PC-3 (cell line): ENCODE results near the gene UBE2QL1. TPM values are rescaled to one million over a fixed set of nuclear protein-coding genes. Genes with fewer than 3 reads are reported as not detected.

Source experiments
- ATAC-seq: fragments of 200-7000 bp; cut with Tn5 transposase; 2 replicates; pipeline ENCODE4 v1.9.1; 2020; ENCODE audit warnings: mild to moderate bottlenecking, moderate library complexity
- BruUV-seq: library from RNA; stranded (reverse); fragments of 400-500 nt; replicated peaks from 2 replicates; lab custom pipeline; 2021; lab: Mats Ljungman, UMichigan
- CTCF ChIA-PET: fragments of 300-600 bp; sonication (Branson Sonifier 250); formaldehyde crosslinking; loops from one replicate; lab custom pipeline; 2022; ENCODE audit warnings: antibody characterized with exemption; lab: Charles Lee
- POLR2A ChIA-PET: fragments of 300-600 bp; sonication (Branson Sonifier 250); formaldehyde crosslinking; loops from one replicate; lab custom pipeline; 2022; ENCODE audit warnings: antibody characterized with exemption; ENCODE audit not compliant: unreplicated experiment; lab: Charles Lee
- DNase-seq: peaks from one replicate; pipeline ENCODE4 v3.0.0-alpha.2; 2015
- H2AFZ ChIP-seq: fragments of 300-600 bp; sonication (generic); 2 replicates; pipeline ENCODE4 v1.6.0; 2016; ENCODE audit warnings: antibody characterized with exemption, low read length
- H3F3A ChIP-seq: fragments of 300-600 bp; sonication (generic); one replicate; pipeline ENCODE4 v1.6.0; 2017; ENCODE audit warnings: antibody characterized with exemption, low read length, control low read depth, mild to moderate bottlenecking; ENCODE audit not compliant: unreplicated experiment
- H3K27ac ChIP-seq: fragments of 300-600 bp; sonication (generic); 2 replicates; pipeline ENCODE4 v1.5.1; 2016; ENCODE audit warnings: mild to moderate bottlenecking, low read length
- H3K27me3 ChIP-seq: fragments of 300-600 bp; sonication (generic); 2 replicates; pipeline ENCODE4 v1.6.1; 2016; ENCODE audit warnings: low read length, mixed read lengths
- H3K36me3 ChIP-seq: fragments of 300-600 bp; sonication (generic); 2 replicates; pipeline ENCODE4 v1.6.1; 2016; ENCODE audit warnings: low read depth, mixed run types, low read length, mixed read lengths
- H3K4me1 ChIP-seq: fragments of 300-600 bp; sonication (generic); 2 replicates; pipeline ENCODE4 v1.5.1; 2016; ENCODE audit warnings: low read length; ENCODE audit not compliant: insufficient read depth
- H3K4me2 ChIP-seq: fragments of 300-600 bp; sonication (generic); 2 replicates; pipeline ENCODE4 v1.6.0; 2016; ENCODE audit warnings: low read length
- H3K4me3 ChIP-seq: fragments of 300-600 bp; sonication (generic); 2 replicates; pipeline ENCODE4 v1.5.1; 2016; ENCODE audit warnings: mild to moderate bottlenecking, low read length, mixed read lengths
- H3K79me2 ChIP-seq: fragments of 300-600 bp; sonication (generic); 2 replicates; pipeline ENCODE4 v1.6.1; 2017; ENCODE audit warnings: low read length, mixed read lengths
- H3K9ac ChIP-seq: fragments of 300-600 bp; sonication (generic); 2 replicates; pipeline ENCODE4 v1.6.0; 2016; ENCODE audit warnings: mild to moderate bottlenecking, low read length
- H3K9me2 ChIP-seq: fragments of 300-600 bp; sonication (generic); replicated peaks from 2 replicates; pipeline ENCODE4 v1.6.1; 2016; ENCODE audit warnings: mixed run types, low read length, mixed read lengths
- H3K9me3 ChIP-seq: fragments of 300-600 bp; sonication (generic); 2 replicates; pipeline ENCODE4 v1.6.1; 2016; ENCODE audit warnings: low read length, mixed read lengths
- H4K20me1 ChIP-seq: fragments of 300-600 bp; sonication (generic); 2 replicates; pipeline ENCODE4 v1.6.1; 2016; ENCODE audit warnings: low read length, mixed read lengths
- EZH2 ChIP-seq: fragments of 300-600 bp; sonication (generic); IDR thresholded peaks from one replicate; pipeline ENCODE4 v1.6.1; 2017; ENCODE audit warnings: antibody characterized with exemption, mild to moderate bottlenecking, low read length; ENCODE audit not compliant: unreplicated experiment
- EZH2phosphoT487 ChIP-seq: fragments of 300-600 bp; sonication (generic); IDR thresholded peaks from 2 replicates; pipeline ENCODE4 v1.6.1; 2018; ENCODE audit warnings: mild to moderate bottlenecking, antibody characterized with exemption, low read length, borderline replicate concordance
- intact Hi-C: fragments of 100-400 bp; cut with micrococcal nuclease; formaldehyde crosslinking; loops from 2 replicates; pipeline ENCODE4 v1.9.0; 2023
- total RNA-seq: library from RNA; depleted of rRNA; stranded (reverse); fragments of >200 nt; gene quantifications from 2 replicates; pipeline ENCODE4 v1.2.3, GENCODE V29; 2014
- TF ChIP-seq, protein P1 (sequence below): fragments of 300-600 bp; sonication (generic); conservative IDR thresholded peaks from 2 replicates; pipeline ENCODE4 v1.5.1; 2017; ENCODE audit warnings: antibody characterized with exemption, low read depth, mild to moderate bottlenecking, low read length

UBE2QL1 gene
- total RNA-seq, 1 experiment from 2014 or later, result 8.8 TPM

DNA sequence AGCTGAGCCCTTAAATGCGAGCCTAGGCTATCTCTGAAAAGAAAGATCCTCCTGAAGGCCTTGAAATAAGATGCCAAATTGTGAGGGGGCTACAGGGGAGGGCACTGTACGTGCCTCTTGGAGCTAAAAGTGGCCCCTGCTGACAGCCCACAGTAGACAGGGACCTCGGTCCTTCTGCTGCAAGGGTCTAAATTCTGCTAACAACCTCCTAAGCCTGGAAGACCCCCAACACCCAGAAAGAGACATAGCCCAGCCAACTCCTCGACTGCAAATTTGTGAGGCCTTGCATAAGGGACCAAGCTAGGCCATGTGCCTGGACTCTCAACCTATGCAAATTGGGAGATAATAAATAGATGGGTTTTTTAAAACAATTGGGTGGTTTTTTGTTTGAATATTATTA lies 54.7 kb downstream of the UBE2QL1 start:
- Histone ChIP-seq H3K9ac (no peak overlapping the region), H3K9me2 (0 out of 2 replicates have a peak, but pooled peaks cover 3% of the 10 kb centered on the region), H3K4me1 (peaks cover 19% of the 10 kb centered on the region), H3K27me3 (no peaks in the 10 kb centered on the region), H3K9me3 (no peaks in the 10 kb centered on the region), H3K27ac (no peak overlapping the region), H3K36me3 (no peaks in the 10 kb centered on the region), H3F3A (no peaks in the 10 kb centered on the region), H3K79me2 (no peaks in the 10 kb centered on the region), H3K4me2 (no peak overlapping the region), H4K20me1 (no peaks in the 10 kb centered on the region), H3K4me3 (no peak overlapping the region), H2AFZ (no peak overlapping the region)
- intact Hi-C loops, result no loop called here
- ATAC-seq (no peak), DNase-seq (no peak)
- ChIA-PET POLR2A (no interaction called here), CTCF (no interaction called here)
- no TSS peak for BruUV-seq
- no peak for TF ChIP-seq EZH2phosphoT487

DNA sequence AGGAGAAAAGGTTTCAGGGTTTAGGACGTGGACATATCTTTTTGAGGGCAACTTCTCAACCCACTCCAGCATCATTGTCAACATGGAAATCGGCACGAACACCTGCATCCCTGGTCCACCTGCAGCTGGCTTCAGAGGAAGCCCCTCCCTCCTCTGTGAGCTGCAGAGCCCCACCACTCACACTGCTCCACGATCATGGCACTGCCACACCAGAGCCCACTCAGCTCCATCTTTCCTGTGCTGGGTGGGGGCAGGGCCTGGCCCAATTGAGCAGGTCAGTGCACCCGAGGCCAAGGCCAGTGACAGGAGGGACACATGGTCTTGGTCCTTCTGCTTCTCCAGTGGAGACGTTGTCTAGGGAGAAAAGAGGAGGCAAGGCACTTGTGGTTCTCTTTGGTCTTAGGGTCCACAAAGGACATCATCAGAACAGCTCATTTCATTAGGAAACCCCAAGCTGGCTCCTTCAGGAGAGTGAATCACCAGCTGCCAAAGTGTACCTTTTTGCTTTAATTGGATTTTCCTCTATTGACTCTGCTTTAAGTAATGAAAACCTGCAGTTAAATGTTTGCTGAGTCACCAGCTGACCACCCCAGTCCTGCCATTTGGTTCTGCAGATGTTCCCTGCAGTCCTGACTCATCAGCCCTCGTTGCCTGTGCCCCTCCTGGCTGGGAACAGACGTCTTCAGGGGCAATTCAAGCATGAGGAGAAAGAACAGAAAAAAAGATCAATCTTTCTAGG lies 56.2 kb downstream of the UBE2QL1 start:
- peak; percentile 99 for DNase-seq

GRCh38 chr5:6505416-6505755 lies 56.7 kb downstream of the UBE2QL1 start:
- H3K9me3 ChIP-seq, result no peaks in the 10 kb centered on the region
- CTCF ChIA-PET, result no interaction called here

More for the DNA sequence above, 56.2 kb downstream of the UBE2QL1 start:
- Histone ChIP-seq H4K20me1 (no peaks in the 10 kb centered on the region), H3K9ac (no peak overlapping the region; the same call in 1 of the 2 replicates), H3K27me3 (no peaks in the 10 kb centered on the region), H3K79me2 (no peaks in the 10 kb centered on the region), H3K4me3 (no peak overlapping the region), H3K4me1 (peaks cover 19% of the 10 kb centered on the region), H3K36me3 (no peaks in the 10 kb centered on the region), H3K9me2 (0 out of 2 replicates have a peak, but pooled peaks cover 3% of the 10 kb centered on the region), H3K4me2 (peak overlapping the region; percentile 61), H3F3A (no peaks in the 10 kb centered on the region), H3K27ac (peak overlapping the region; percentile 70), H2AFZ (no peak overlapping the region), H3K9me3 (no peaks in the 10 kb centered on the region)
- TF ChIP-seq EZH2, result no peak
- TF ChIP-seq, protein P1, sequence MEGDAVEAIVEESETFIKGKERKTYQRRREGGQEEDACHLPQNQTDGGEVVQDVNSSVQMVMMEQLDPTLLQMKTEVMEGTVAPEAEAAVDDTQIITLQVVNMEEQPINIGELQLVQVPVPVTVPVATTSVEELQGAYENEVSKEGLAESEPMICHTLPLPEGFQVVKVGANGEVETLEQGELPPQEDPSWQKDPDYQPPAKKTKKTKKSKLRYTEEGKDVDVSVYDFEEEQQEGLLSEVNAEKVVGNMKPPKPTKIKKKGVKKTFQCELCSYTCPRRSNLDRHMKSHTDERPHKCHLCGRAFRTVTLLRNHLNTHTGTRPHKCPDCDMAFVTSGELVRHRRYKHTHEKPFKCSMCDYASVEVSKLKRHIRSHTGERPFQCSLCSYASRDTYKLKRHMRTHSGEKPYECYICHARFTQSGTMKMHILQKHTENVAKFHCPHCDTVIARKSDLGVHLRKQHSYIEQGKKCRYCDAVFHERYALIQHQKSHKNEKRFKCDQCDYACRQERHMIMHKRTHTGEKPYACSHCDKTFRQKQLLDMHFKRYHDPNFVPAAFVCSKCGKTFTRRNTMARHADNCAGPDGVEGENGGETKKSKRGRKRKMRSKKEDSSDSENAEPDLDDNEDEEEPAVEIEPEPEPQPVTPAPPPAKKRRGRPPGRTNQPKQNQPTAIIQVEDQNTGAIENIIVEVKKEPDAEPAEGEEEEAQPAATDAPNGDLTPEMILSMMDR, result no peak
- no peak for TF ChIP-seq EZH2phosphoT487
- CTCF ChIA-PET, result no interaction called here
- intact Hi-C loops, result no loop called here
- POLR2A ChIA-PET, result interaction anchor here (0.5 to 0.7 kb wide), 2 partner anchors 126 to 128 kb away, joined by 3 to 24 read pairs; partner anchors contain the start of gene MED10
- peak; percentile 92 for ATAC-seq
- BruUV-seq, result no TSS peak

More at GRCh38 chr5:6505416-6505755, 56.7 kb downstream of the UBE2QL1 start:
- Histone ChIP-seq H4K20me1 (no peaks in the 10 kb centered on the region), H2AFZ (no peak overlapping the region), H3K27ac (peak overlapping the region; percentile 33), H3K27me3 (no peaks in the 10 kb centered on the region), H3K4me2 (peak overlapping the region; percentile 61), H3K9ac (no peak overlapping the region), H3F3A (no peaks in the 10 kb centered on the region), H3K4me3 (no peak overlapping the region), H3K9me2 (0 out of 2 replicates have a peak, but pooled peaks cover 3% of the 10 kb centered on the region), H3K4me1 (peaks cover 19% of the 10 kb centered on the region), H3K79me2 (no peaks in the 10 kb centered on the region), H3K36me3 (no peaks in the 10 kb centered on the region)
- intact Hi-C loops, result no loop called here
- BruUV-seq, result no TSS peak
- POLR2A ChIA-PET, result no interaction called here
- peak; percentile 9; the same call in 1 of the 2 replicates for ATAC-seq
- TF ChIP-seq, protein P1, result no peak
- no peak for TF ChIP-seq EZH2phosphoT487
- no peak for TF ChIP-seq EZH2
- DNase-seq, result no peak
